Stomach smooth muscle (tissue), 2 donors: ENCODE data around the gene HDAC5.
"Not testable (repeated sequence)": the region's sequence is repeated elsewhere in the genome, so short reads cannot be mapped to it uniquely, and the experiment has no call there.

Experiments
- H3K27ac ChIP-seq: one replicate; pipeline ENCODE4 v1.7.0; 2013; ENCODE audit warnings: mild to moderate bottlenecking, low read length, inconsistent platforms
- H3K27me3 ChIP-seq, 2 donors: one replicate each; pipeline ENCODE4 v1.7.0; 2013; ENCODE audit warnings: low read length in 2 of 2; ENCODE audit not compliant: insufficient read depth in 2 of 2, control insufficient read depth in 1 of 2
- H3K36me3 ChIP-seq, 2 donors: one replicate each; pipeline ENCODE4 v1.7.0; 2013; ENCODE audit warnings: low read length in 2 of 2; ENCODE audit not compliant: control insufficient read depth in 2 of 2, insufficient read depth in 2 of 2
- H3K4me1 ChIP-seq: one replicate; pipeline ENCODE4 v1.7.0; 2013; ENCODE audit warnings: low read length; ENCODE audit not compliant: control insufficient read depth, insufficient read depth
- H3K4me3 ChIP-seq, 2 donors: one replicate each; pipeline ENCODE4 v1.7.0; 2013; ENCODE audit warnings: low read length in 2 of 2
- H3K9ac ChIP-seq, 2 donors: one replicate each; pipeline ENCODE4 v1.7.0; 2013; ENCODE audit warnings: low read length in 2 of 2, mild to moderate bottlenecking in 1 of 2
- H3K9me3 ChIP-seq, 2 donors: one replicate each; pipeline ENCODE4 v1.7.0; 2013; ENCODE audit warnings: low read length in 2 of 2; ENCODE audit not compliant: control insufficient read depth in 2 of 2
- donor health status: healthy.
- donor health status: Pancreatic carcinoma.

HDAC5 gene

GRCh38 chr17:44038604-44039011, 84.8 kb downstream of the HDAC5 start:
- Histone ChIP-seq H3K27me3 (no peaks in the 10 kb centered on the region), H3K9ac (no peak overlapping the region), H3K4me1 (peaks cover 25% of the 10 kb centered on the region), H3K9me3 (no peaks in the 10 kb centered on the region), H3K27ac (no peak overlapping the region), H3K4me3 (no peak overlapping the region), H3K36me3 (peaks cover 17% of the 10 kb centered on the region in 2 donors)

DNA sequence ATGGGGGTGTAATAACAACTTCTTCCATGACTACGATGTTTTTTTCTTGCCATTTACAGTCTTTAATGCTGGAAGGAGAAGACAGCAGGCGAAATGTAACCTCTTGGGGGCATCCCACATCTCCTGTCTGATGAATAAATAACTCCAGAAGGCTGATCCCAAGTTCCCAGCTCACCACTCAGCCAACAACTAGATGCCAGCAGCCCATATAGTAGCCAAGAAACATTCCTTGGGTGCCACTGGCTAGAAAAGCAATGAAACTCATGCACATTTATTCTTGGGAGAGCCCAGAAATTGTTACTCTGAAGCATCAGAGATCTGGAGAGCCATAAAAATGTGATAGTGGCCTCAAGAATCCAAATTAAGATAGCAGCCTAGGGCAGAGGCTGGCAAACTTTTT, 86.0 kb downstream of the HDAC5 start:
- H3K9me3 ChIP-seq, result no peaks in the 10 kb centered on the region
- peaks cover 19 to 22% of the 10 kb centered on the region in 2 donors for H3K36me3 ChIP-seq
- H3K27me3 ChIP-seq, result no peaks in the 10 kb centered on the region
- H3K4me3 ChIP-seq, result no peak overlapping the region
- peaks cover 18% of the 10 kb centered on the region for H3K4me1 ChIP-seq
- no peak overlapping the region for H3K9ac ChIP-seq
- H3K27ac ChIP-seq, result no peak overlapping the region

- not testable (repeated sequence) for H3K9me3 ChIP-seq, H3K9ac ChIP-seq, H3K27me3 ChIP-seq, H3K27ac ChIP-seq, H3K4me3 ChIP-seq, H3K4me1 ChIP-seq
- peaks cover 26 to 29% of the 10 kb centered on the region in 2 donors for H3K36me3 ChIP-seq
These were observed 88.8 kb downstream of the HDAC5 start for GRCh38 chr17:44034688-44035087.

DNA sequence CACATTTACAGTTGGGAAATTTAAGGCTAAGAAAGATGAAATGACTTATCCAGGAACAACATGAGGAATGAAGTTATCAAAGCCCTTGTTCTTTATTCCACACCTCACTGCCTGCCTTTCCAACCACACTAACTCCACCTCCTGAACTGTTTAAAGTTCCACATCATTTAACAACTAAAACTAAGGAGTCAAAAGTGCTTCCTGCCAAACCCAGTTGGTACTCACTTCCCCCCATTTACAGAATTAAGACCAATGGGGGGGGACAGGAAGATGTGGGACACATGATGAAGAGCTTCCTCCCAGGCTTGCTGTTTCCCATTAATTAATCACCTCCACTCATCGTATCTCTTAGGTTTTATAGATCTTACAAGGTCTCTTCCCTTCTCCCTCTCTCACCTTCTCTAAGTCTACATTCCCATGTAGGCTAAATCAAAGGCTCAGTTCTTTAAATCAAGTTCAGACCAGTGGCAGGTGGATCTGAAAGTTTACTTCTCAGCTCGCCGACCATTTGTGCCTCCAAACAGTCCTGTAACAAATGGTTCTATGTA, 89.5 kb downstream of the HDAC5 start:
- Histone ChIP-seq H3K27ac (no peak overlapping the region), H3K36me3 (peaks cover 28% of the 10 kb centered on the region in 2 donors), H3K9ac (no peak overlapping the region)

DNA sequence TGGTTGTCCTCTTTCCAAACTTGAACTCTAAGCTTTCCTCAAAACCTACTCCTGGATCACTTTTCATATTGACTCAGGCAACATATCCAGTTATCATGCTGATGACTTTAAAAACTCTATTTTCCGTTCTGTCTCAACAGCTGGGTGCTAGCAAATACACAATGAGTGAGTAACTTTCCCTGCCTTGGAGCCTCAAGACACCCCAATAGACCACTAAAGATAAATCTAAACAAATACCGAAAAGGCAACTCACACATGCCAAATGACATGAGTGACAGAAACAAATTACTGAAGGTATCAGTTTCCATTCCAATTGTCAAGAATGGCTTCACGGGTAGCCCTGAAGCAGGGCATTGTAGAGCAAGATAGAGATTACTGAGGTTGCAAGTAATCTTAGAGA, 93.0 kb downstream of the HDAC5 start:
- H3K9me3 ChIP-seq, result no peaks in the 10 kb centered on the region
- no peaks in the 10 kb centered on the region for H3K27me3 ChIP-seq
- H3K27ac ChIP-seq, result no peak overlapping the region
- no peaks in the 10 kb centered on the region for H3K4me1 ChIP-seq
- H3K4me3 ChIP-seq, result no peak overlapping the region
- no peak overlapping the region for H3K9ac ChIP-seq
- H3K36me3 ChIP-seq, result peaks cover 18 to 19% of the 10 kb centered on the region in 2 donors

More for the DNA sequence above, 89.5 kb downstream of the HDAC5 start:
- no peak overlapping the region for H3K4me3 ChIP-seq
- H3K4me1 ChIP-seq, result no peaks in the 10 kb centered on the region
- H3K9me3 ChIP-seq, result no peaks in the 10 kb centered on the region
- H3K27me3 ChIP-seq, result no peaks in the 10 kb centered on the region

DNA sequence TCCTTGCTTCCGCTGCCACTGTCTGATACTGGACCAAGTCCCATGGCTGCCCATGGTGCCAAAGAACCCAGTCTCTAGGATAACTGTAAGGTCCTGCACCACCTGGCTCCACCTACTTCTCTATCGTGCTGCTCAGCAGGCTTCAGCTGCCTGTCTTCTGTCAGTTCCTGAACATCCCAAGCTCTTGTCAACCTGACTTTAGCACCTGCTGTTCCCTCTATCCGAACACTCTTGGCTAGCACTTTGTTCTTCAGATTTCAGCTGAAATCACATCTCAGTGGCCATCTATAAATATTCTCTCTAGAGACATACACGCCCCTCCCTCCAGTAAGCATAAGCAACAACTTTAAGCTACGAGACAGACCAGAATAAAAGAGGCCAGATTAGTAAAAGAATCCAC, 93.7 kb downstream of the HDAC5 start:
- H3K4me1 ChIP-seq, result no peaks in the 10 kb centered on the region
- H3K4me3 ChIP-seq, result no peak overlapping the region
- H3K36me3 ChIP-seq, result peaks cover 18 to 19% of the 10 kb centered on the region in 2 donors
- H3K9ac ChIP-seq, result no peak overlapping the region
- H3K9me3 ChIP-seq, result no peaks in the 10 kb centered on the region
- no peak overlapping the region for H3K27ac ChIP-seq
- H3K27me3 ChIP-seq, result no peaks in the 10 kb centered on the region
